ENCODE results near the gene CA12.

The CA12 gene

GRCh38 chr15:63339836-63340235 is 41.8 kb downstream of the CA12 start:
- no peak overlapping the region for H3K4me3 ChIP-seq (replicated peaks in 1 of 2; ENCODE audit: low read depth in 2 of 2, low read length in 2 of 2)
- no peak for DNase-seq (ENCODE audit: low read depth in 2 of 2)
- no peak for TF ChIP-seq CTCF (IDR thresholded peaks at IDR 0.05; ENCODE audit: low read depth, low read length)

- TF ChIP-seq CTCF (IDR thresholded peaks at IDR 0.05; ENCODE audit: low read depth, low read length): no peak
- no peak for DNase-seq (ENCODE audit: low read depth in 2 of 2)
- no peak overlapping the region for H3K4me3 ChIP-seq (replicated peaks in 1 of 2; ENCODE audit: low read depth in 2 of 2, low read length in 2 of 2)
Measured at GRCh38 chr15:63339006-63339766, 42.5 kb downstream of the CA12 start.

- no peak overlapping the region for H3K4me3 ChIP-seq (replicated peaks in 1 of 2; ENCODE audit: low read depth in 2 of 2, low read length in 2 of 2)
- TF ChIP-seq CTCF (IDR thresholded peaks at IDR 0.05; ENCODE audit: low read depth, low read length): no peak
- peak; percentile 14 to 78 for DNase-seq (ENCODE audit: low read depth in 2 of 2)
Measured at GRCh38 chr15:63338170-63338569, 43.5 kb downstream of the CA12 start.

GRCh38 chr15:63337046-63337445 is 44.6 kb downstream of the CA12 start:
- TF ChIP-seq CTCF (IDR thresholded peaks at IDR 0.05; ENCODE audit: low read depth, low read length): no peak
- DNase-seq (ENCODE audit: low read depth in 2 of 2): no peak
- H3K4me3 ChIP-seq (replicated peaks in 1 of 2; ENCODE audit: low read depth in 2 of 2, low read length in 2 of 2): no peak overlapping the region

- no peak for DNase-seq (ENCODE audit: low read depth in 2 of 2)
- TF ChIP-seq CTCF (IDR thresholded peaks at IDR 0.05; ENCODE audit: low read depth, low read length): no peak
- no peak overlapping the region for H3K4me3 ChIP-seq (replicated peaks in 1 of 2; ENCODE audit: low read depth in 2 of 2, low read length in 2 of 2)
Measured at GRCh38 chr15:63335543-63336240, 46.0 kb downstream of the CA12 start.

- no peak overlapping the region for H3K4me3 ChIP-seq (replicated peaks in 1 of 2; ENCODE audit: low read depth in 2 of 2, low read length in 2 of 2)
- DNase-seq (ENCODE audit: low read depth in 2 of 2): no peak
- TF ChIP-seq CTCF (IDR thresholded peaks at IDR 0.05; ENCODE audit: low read depth, low read length): no peak
Measured at GRCh38 chr15:63334821-63335220, 46.8 kb downstream of the CA12 start.

Data from cardiac fibroblast (primary cell).